Daoy (cell line): ENCODE data around the gene S100A13. TPM values are rescaled to one million over a fixed set of nuclear protein-coding genes. Genes with fewer than 3 reads are reported as not detected.
A peak's percentile ranks its signal among the peaks of the same experiment; 100 is the strongest.

Experiments used
- DNase-seq: peaks from one replicate; pipeline ENCODE4 v3.0.0-alpha.2; 2015; ENCODE audit warnings: low read depth
- total RNA-seq: library from RNA; depleted of rRNA; stranded (reverse); fragments of >200 nt; shearing (Covaris generic); gene quantifications from 2 replicates; pipeline ENCODE4 v1.2.3, GENCODE V29; 2014

The S100A13 gene
- total RNA-seq, 1 experiment from 2014 or later: 126 TPM

- DNase-seq: no peak
Observed at GRCh38 chr1:153627715-153628626, 666 bp upstream of the S100A13 start, which contains the start of gene S100A1. Gene S100A1, plus strand, starts transcription at chr1:153628434. Its CDS starts 2,088 bp downstream, at chr1:153630522.

- no peak for DNase-seq
Observed at GRCh38 chr1:153626477-153626903, 815 bp downstream of the S100A13 start.

GRCh38 chr1:153624965-153625611 is 2.2 kb downstream of the S100A13 start:
- no peak for DNase-seq

GRCh38 chr1:153623101-153623500 is 4.2 kb downstream of the S100A13 start:
- no peak for DNase-seq

GRCh38 chr1:153619171-153619570 is 8.1 kb downstream of the S100A13 start:
- DNase-seq: no peak

GRCh38 chr1:153617663-153618062 is 9.6 kb downstream of the S100A13 start:
- no peak for DNase-seq

- DNase-seq: no peak
Observed at GRCh38 chr1:153616917-153617311, 10.4 kb downstream of the S100A13 start.

- DNase-seq: no peak
Observed at GRCh38 chr1:153616144-153616916, 11.0 kb downstream of the S100A13 start, which contains the start of gene S100A14. Gene S100A14, minus strand, starts transcription at chr1:153616325. Its CDS starts 467 bp downstream, at chr1:153615858.

GRCh38 chr1:153615406-153615805 is 11.9 kb downstream of the S100A13 start:
- DNase-seq: no peak

GRCh38 chr1:153614906-153615305 is 12.4 kb downstream of the S100A13 start:
- no peak for DNase-seq

GRCh38 chr1:153614189-153614900 is 13.0 kb downstream of the S100A13 start:
- DNase-seq: no peak

- DNase-seq: no peak
Observed at GRCh38 chr1:153613406-153613805, 13.9 kb downstream of the S100A13 start.

- peak; percentile 60 for DNase-seq
Observed at GRCh38 chr1:153612755-153613331, 14.5 kb downstream of the S100A13 start, which contains the start of gene S100A16. Gene S100A16, minus strand, starts transcription at chr1:153613137. Its CDS starts 4,986 bp downstream, at chr1:153608151.

- DNase-seq: no peak
Observed at GRCh38 chr1:153612111-153612754, 15.1 kb downstream of the S100A13 start.

GRCh38 chr1:153611356-153611755 is 15.9 kb downstream of the S100A13 start:
- no peak for DNase-seq

GRCh38 chr1:153610811-153611301 is 16.4 kb downstream of the S100A13 start:
- peak; percentile 37 for DNase-seq

GRCh38 chr1:153610334-153610733 is 17.0 kb downstream of the S100A13 start:
- DNase-seq: peak; percentile 40

GRCh38 chr1:153609585-153609907 is 17.8 kb downstream of the S100A13 start:
- DNase-seq: no peak

- DNase-seq: peak; percentile 97
Observed at GRCh38 chr1:153608742-153609584, 18.3 kb downstream of the S100A13 start.
